Bronchial epithelial cell (primary cell): ENCODE data around the gene ZFHX3. TPM values are rescaled to one million over a fixed set of nuclear protein-coding genes. Genes with fewer than 3 reads are reported as not detected.
A peak's percentile ranks its signal among the peaks of the same experiment; 100 is the strongest.

Source experiments
- DNase-seq: peaks from one replicate; pipeline ENCODE4 v3.0.0-alpha.2; 2010; ENCODE audit warnings: low read depth
- FAIRE-seq: peaks from 2 replicates; lab custom pipeline; 2011; peaks lifted over from hg19 to GRCh38; lab: Jason Lieb, UNC
- H3K27me3 ChIP-seq: 2 replicates; pipeline ENCODE4 v1.5.1; 2011; ENCODE audit warnings: low read length; ENCODE audit not compliant: control insufficient read depth, insufficient read depth
- H3K36me3 ChIP-seq: 2 replicates; pipeline ENCODE4 v1.5.1; 2011; ENCODE audit warnings: low read length; ENCODE audit not compliant: control insufficient read depth, insufficient read depth
- H3K4me3 ChIP-seq: 2 replicates; pipeline ENCODE4 v1.5.1; 2011; ENCODE audit warnings: mild to moderate bottlenecking, low read depth, low read length, control low read depth
- total RNA-seq: library from RNA; depleted of rRNA; stranded (reverse); fragments of >200 nt; gene quantifications from 2 replicates; pipeline ENCODE4 v1.2.1, GENCODE V29; 2014
- TF ChIP-seq, protein P1 (sequence below): IDR thresholded peaks from 2 replicates; pipeline ENCODE4 v1.5.1; 2011; ENCODE audit warnings: mild to moderate bottlenecking, moderate library complexity, low read length, control low read depth, inconsistent platforms; ENCODE audit not compliant: insufficient read depth, severe bottlenecking

ZFHX3 gene
- total RNA-seq, 1 donor from 2014 or later = 3.9 TPM

DNA sequence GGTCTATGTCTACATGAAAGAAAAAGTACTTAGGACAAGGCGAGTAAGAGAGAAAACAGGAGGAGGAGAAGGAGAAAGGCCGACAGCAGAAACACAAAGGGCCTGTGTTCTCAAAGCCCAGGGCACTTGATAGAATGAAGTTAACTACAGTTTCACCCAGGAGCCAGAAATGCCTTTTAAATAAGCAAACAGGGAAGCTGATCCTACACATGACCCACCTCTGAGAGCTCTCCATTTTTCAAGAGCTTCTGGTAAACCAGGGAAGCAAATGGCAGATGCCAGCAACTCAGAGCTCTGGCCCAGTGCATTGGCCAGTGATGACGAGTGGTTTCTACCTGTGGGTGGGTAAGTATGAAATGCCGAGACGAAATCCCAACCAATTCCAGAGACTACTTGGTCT lies 163.4 kb downstream of the ZFHX3 start:
- H3K27me3 ChIP-seq = no peaks in the 10 kb centered on the region
- peaks cover 6% of the 10 kb centered on the region for H3K36me3 ChIP-seq
- TF ChIP-seq, protein P1, sequence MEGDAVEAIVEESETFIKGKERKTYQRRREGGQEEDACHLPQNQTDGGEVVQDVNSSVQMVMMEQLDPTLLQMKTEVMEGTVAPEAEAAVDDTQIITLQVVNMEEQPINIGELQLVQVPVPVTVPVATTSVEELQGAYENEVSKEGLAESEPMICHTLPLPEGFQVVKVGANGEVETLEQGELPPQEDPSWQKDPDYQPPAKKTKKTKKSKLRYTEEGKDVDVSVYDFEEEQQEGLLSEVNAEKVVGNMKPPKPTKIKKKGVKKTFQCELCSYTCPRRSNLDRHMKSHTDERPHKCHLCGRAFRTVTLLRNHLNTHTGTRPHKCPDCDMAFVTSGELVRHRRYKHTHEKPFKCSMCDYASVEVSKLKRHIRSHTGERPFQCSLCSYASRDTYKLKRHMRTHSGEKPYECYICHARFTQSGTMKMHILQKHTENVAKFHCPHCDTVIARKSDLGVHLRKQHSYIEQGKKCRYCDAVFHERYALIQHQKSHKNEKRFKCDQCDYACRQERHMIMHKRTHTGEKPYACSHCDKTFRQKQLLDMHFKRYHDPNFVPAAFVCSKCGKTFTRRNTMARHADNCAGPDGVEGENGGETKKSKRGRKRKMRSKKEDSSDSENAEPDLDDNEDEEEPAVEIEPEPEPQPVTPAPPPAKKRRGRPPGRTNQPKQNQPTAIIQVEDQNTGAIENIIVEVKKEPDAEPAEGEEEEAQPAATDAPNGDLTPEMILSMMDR = no peak
- FAIRE-seq = no peak
- no peak for DNase-seq
- no peak overlapping the region for H3K4me3 ChIP-seq

DNA sequence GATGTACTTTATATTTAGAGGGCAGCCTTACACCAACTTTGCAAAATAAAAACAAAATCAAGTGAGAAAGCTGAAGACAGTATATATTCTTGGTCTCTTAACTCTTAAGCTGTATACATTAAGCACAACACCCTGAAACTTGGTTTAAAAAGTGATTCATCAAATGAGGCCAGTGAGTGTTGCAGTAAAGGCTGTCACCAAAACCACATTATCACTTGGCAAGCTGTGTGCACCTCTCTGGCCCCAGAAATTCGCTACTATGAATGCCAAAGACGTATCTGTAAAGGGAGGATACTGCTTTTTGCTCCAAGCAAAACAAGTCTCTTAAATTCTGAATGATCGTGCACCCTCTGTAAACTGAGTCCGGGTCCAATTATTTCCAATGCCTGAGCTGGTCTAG lies 163.9 kb downstream of the ZFHX3 start:
- no peak overlapping the region for H3K4me3 ChIP-seq
- no peak for FAIRE-seq
- TF ChIP-seq, protein P1 = no peak
- DNase-seq = peak; percentile 9
- peaks cover 4% of the 10 kb centered on the region for H3K36me3 ChIP-seq
- no peaks in the 10 kb centered on the region for H3K27me3 ChIP-seq

DNA sequence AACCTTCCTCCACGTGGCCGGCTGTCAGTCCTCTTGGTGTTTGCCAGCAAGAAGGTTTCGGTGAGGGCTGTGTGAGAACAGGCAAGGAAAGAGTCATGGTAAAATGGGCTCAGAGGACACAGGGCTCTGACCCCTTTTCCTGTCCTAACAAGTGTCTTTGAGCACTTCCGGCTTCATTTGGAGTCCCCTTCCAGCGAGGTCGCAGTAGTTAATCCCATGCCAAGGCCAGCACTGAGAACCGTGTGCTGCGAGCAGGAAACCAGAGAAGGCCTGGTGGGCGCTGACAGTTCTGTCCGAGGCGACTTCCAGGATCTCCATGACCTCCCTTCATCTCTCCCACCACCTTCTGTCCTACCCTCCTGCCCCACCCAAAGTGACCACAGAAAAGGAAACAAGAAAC lies 168.1 kb downstream of the ZFHX3 start:
- Histone ChIP-seq H3K36me3 (peaks cover 2% of the 10 kb centered on the region), H3K4me3 (no peak overlapping the region), H3K27me3 (no peaks in the 10 kb centered on the region)
- DNase-seq (no peak), FAIRE-seq (no peak)
- TF ChIP-seq, protein P1 = no peak

DNA sequence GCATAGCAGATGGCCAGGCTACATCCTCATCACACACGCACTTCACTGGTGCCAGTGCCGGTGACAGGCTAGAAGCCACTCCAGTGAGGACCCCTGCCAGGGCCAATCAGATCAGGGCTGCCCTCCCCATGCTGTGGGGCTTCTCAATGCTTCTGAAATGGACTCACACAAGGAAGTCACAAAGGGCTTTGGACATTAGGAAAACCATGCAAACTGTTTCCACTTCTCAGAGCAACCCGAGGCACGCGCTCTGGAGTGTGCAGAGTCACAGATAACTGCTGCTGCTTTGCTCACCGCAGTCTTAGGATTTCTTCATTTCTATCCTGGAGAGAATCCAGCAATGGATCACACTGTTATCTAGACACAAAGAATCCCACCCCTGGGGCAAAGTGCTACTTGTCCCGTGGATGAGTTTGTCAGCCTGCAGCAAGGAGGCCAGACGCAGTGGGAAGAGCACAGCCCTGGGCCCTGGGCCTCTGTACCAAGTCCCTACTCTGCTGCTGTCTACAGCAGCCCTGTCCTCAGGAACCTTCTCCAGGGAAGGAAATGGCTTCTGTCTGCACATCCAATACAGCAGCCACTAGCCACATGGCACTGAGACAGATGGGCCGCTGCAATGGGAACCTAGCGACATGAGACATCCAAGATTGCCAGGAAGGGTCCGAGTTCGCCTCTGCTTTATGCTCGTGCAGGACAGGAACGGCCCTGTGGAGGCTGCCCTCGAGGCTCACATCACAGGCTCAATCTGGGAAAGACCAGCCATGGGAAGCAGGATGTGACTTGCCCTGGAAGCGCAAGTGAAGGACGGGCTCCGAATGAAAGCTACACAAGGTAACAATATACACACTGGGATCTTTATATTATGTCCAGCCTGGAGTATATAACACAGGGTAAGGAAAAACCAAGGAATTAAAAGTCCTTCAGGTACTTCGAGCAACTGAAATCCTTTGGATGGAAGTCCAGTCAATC lies 169.3 kb downstream of the ZFHX3 start:
- H3K27me3 ChIP-seq = no peaks in the 10 kb centered on the region
- FAIRE-seq (no peak), DNase-seq (no peak)
- TF ChIP-seq, protein P1 = no peak
- H3K36me3 ChIP-seq = peaks cover 2% of the 10 kb centered on the region
- H3K4me3 ChIP-seq = no peak overlapping the region

DNA sequence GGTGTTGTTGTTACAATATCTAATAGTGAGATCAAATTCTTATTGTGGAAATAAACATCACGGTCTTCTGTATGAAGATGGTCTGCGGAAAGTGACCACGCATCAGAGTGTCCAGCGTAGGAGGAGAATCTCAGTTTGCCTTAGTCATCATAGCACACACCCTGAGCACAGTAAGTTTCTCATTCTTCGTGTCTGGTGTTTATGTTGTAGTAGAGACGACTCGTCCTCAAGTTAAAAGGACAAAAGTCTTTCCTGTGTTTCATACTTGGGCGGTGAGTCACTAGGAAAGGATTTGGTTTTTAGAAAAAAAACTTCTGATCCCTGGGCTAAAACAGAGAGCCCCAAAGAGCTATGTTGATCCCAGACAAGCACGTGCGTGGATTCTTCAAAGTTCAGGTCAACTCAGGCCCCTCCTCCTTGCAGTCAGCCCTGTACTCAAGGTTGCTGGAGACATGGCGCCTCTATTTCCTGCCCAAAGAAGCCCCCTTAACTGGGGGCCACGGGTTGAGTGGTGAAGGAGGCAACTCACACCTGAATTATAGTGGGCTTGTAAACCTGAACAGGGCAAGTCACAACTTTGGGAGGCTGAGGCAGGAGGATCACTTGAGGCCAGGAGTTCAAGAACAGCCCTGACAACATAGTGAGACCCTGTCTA lies 170.4 kb downstream of the ZFHX3 start:
- no peaks in the 10 kb centered on the region for H3K27me3 ChIP-seq
- TF ChIP-seq, protein P1 = no peak
- FAIRE-seq (no peak), DNase-seq (peak; percentile 73)
- peaks cover 2% of the 10 kb centered on the region for H3K36me3 ChIP-seq
- no peak overlapping the region for H3K4me3 ChIP-seq
